Neural cell (in vitro differentiated cells): ENCODE results near the gene ERC2. TPM values are rescaled to one million over a fixed set of nuclear protein-coding genes. Genes with fewer than 3 reads are reported as not detected.

ENCODE experiments used
- H2AFZ ChIP-seq: fragments of 200-600, 300-800 bp; sonication (generic), shearing (Covaris generic); 2 replicates; pipeline ENCODE4 v1.6.0; 2014; ENCODE audit warnings: low read depth, mild to moderate bottlenecking, antibody characterized with exemption, low read length, moderate library complexity
- H3F3A ChIP-seq: fragments of 200-600 bp; shearing (Covaris generic); 2 replicates; pipeline ENCODE4 v1.6.1; 2016; ENCODE audit warnings: mild to moderate bottlenecking, moderate library complexity, mixed read lengths, antibody characterized with exemption, low read length; ENCODE audit not compliant: insufficient read depth, poor library complexity, severe bottlenecking
- H3K27ac ChIP-seq: fragments of 200-600, 300-800 bp; sonication (generic), shearing (Covaris generic); 2 replicates; pipeline ENCODE4 v1.5.1; 2014; ENCODE audit warnings: mild to moderate bottlenecking, low read length, moderate library complexity
- H3K27me3 ChIP-seq: fragments of 300-800, 200-600 bp; sonication (generic), shearing (Covaris generic); 2 replicates; pipeline ENCODE4 v1.6.0; 2014; ENCODE audit warnings: mild to moderate bottlenecking, low read depth, low read length, moderate library complexity; ENCODE audit not compliant: insufficient read depth
- H3K36me3 ChIP-seq: fragments of 300-800, 200-600 bp; sonication (generic), shearing (Covaris generic); 2 replicates; pipeline ENCODE4 v1.5.1; 2014; ENCODE audit warnings: mild to moderate bottlenecking, antibody characterized with exemption, low read length, moderate library complexity; ENCODE audit not compliant: insufficient read depth
- H3K4me2 ChIP-seq: fragments of 300-800, 200-600 bp; sonication (generic), shearing (Covaris generic); 2 replicates; pipeline ENCODE4 v1.6.0; 2014; ENCODE audit warnings: mild to moderate bottlenecking, low read length
- H3K4me3 ChIP-seq: fragments of 300-800, 200-600 bp; sonication (generic), shearing (Covaris generic); 2 replicates; pipeline ENCODE4 v1.5.1; 2014; ENCODE audit warnings: mild to moderate bottlenecking, low read length, moderate library complexity
- H3K79me2 ChIP-seq: fragments of 200-600 bp; shearing (Covaris generic); replicated peaks from 2 replicates; pipeline ENCODE4 v1.6.0; 2014; ENCODE audit warnings: mild to moderate bottlenecking, low read length, moderate library complexity; ENCODE audit not compliant: insufficient read depth
- H3K9ac ChIP-seq: fragments of 300-800, 200-600 bp; sonication (generic), shearing (Covaris generic); 2 replicates; pipeline ENCODE4 v1.6.1; 2016; ENCODE audit warnings: mild to moderate bottlenecking, low read length, mixed read lengths
- H3K9me2 ChIP-seq: fragments of 200-600 bp; shearing (Covaris generic); 2 replicates; pipeline ENCODE4 v1.6.1; 2016; ENCODE audit warnings: mild to moderate bottlenecking, low read length, mixed read lengths; ENCODE audit not compliant: insufficient read depth
- H3K9me3 ChIP-seq: fragments of 200-600, 300-800 bp; sonication (generic), shearing (Covaris generic); 2 replicates; pipeline ENCODE4 v1.6.1; 2016; ENCODE audit warnings: mild to moderate bottlenecking, mixed run types, low read length, moderate library complexity, mixed read lengths
- H4K20me1 ChIP-seq: fragments of 200-600 bp; shearing (Covaris generic); 2 replicates; pipeline ENCODE4 v1.6.1; 2016; ENCODE audit warnings: mild to moderate bottlenecking, mixed run types; ENCODE audit not compliant: insufficient read depth
- CTCF ChIP-seq: fragments of 450-650 bp; IDR thresholded peaks from 2 replicates; pipeline ENCODE4 v1.5.1; 2014; ENCODE audit warnings: antibody characterized with exemption, mild to moderate bottlenecking, moderate library complexity; ENCODE audit not compliant: poor library complexity, severe bottlenecking
- EP300 ChIP-seq: fragments of 450-650 bp; conservative IDR thresholded peaks from 2 replicates; pipeline ENCODE4 v1.6.1; 2014; ENCODE audit warnings: antibody characterized with exemption, mild to moderate bottlenecking, moderate library complexity; ENCODE audit not compliant: poor library complexity, severe bottlenecking
- EZH2 ChIP-seq: fragments of 200-600, 300-800 bp; shearing (Covaris generic), sonication (generic); IDR thresholded peaks from 2 replicates; pipeline ENCODE4 v1.6.1; 2014; ENCODE audit warnings: antibody characterized with exemption, low read length, borderline replicate concordance, mild to moderate bottlenecking; ENCODE audit not compliant: insufficient read depth, poor library complexity, severe bottlenecking
- MXI1 ChIP-seq: fragments of 450-650 bp; conservative IDR thresholded peaks from 2 replicates; pipeline ENCODE4 v1.6.1; 2014; ENCODE audit warnings: antibody characterized with exemption, mild to moderate bottlenecking; ENCODE audit not compliant: poor library complexity, severe bottlenecking
- POLR2AphosphoS5 ChIP-seq: IDR thresholded peaks from 2 replicates; pipeline ENCODE4 v1.6.1; 2012
- RAD21 ChIP-seq: fragments of 450-650 bp; conservative IDR thresholded peaks from 2 replicates; pipeline ENCODE4 v1.6.1; 2014; ENCODE audit warnings: antibody characterized with exemption, mild to moderate bottlenecking, moderate library complexity
- REST ChIP-seq: IDR thresholded peaks from 2 replicates; pipeline ENCODE4 v1.6.1; 2012; ENCODE audit warnings: borderline replicate concordance
- SMC3 ChIP-seq: fragments of 450-650 bp; conservative IDR thresholded peaks from 2 replicates; pipeline ENCODE4 v1.6.1; 2014; ENCODE audit warnings: antibody characterized with exemption, mild to moderate bottlenecking, moderate library complexity; ENCODE audit not compliant: poor library complexity
- TAF1 ChIP-seq: IDR thresholded peaks from 2 replicates; pipeline ENCODE4 v1.6.1; 2012; ENCODE audit warnings: low read depth
- polyA plus RNA-seq: library from polyadenylated mRNA; depleted of rRNA; stranded (reverse); fragments of >200 nt; gene quantifications from 2 replicates; pipeline ENCODE4 v1.2.3, GENCODE V29; 2014

Gene ERC2
- polyA plus RNA-seq, 1 donor from 2014 or later = 60.4 TPM

GRCh38 chr3:56001537-56001936 is 466.7 kb downstream of the ERC2 start:
- Histone ChIP-seq H2AFZ (no peak overlapping the region), H3K9ac (no peak overlapping the region), H3K36me3 (no peaks in the 10 kb centered on the region), H3K79me2 (no peaks in the 10 kb centered on the region), H3K27ac (no peak overlapping the region), H3K27me3 (no peaks in the 10 kb centered on the region), H3K9me3 (no peaks in the 10 kb centered on the region), H3K9me2 (no peaks in the 10 kb centered on the region), H4K20me1 (no peaks in the 10 kb centered on the region), H3K4me3 (no peak overlapping the region), H3F3A (no peaks in the 10 kb centered on the region), H3K4me2 (no peak overlapping the region)
- TF ChIP-seq REST (no peak), TAF1 (no peak), SMC3 (no peak), EP300 (no peak), CTCF (no peak), MXI1 (no peak), EZH2 (no peak), POLR2AphosphoS5 (no peak), RAD21 (no peak)

GRCh38 chr3:55989366-55989765 is 478.9 kb downstream of the ERC2 start:
- Histone ChIP-seq H3F3A (no peaks in the 10 kb centered on the region), H3K4me2 (no peak overlapping the region), H3K9me3 (no peaks in the 10 kb centered on the region), H3K27ac (no peak overlapping the region), H4K20me1 (no peaks in the 10 kb centered on the region), H3K79me2 (no peaks in the 10 kb centered on the region), H3K9me2 (no peaks in the 10 kb centered on the region), H3K36me3 (no peaks in the 10 kb centered on the region), H3K9ac (no peak overlapping the region), H3K27me3 (no peaks in the 10 kb centered on the region), H2AFZ (no peak overlapping the region), H3K4me3 (no peak overlapping the region)
- TF ChIP-seq EP300 = no peak
- no peak for TF ChIP-seq MXI1
- no peak for TF ChIP-seq EZH2
- TF ChIP-seq SMC3 = no peak
- TF ChIP-seq CTCF = no peak
- TF ChIP-seq RAD21 = no peak
- no peak for TF ChIP-seq TAF1
- TF ChIP-seq REST = no peak
- no peak for TF ChIP-seq POLR2AphosphoS5
